Esophagus squamous epithelium (tissue), 4 donors: ENCODE results near the gene CAVIN1.

Experiments used
- CTCF ChIP-seq, 6 experiments: fragments of 450-650 bp in 4 of 6; fragments of 200-600 bp in 2 of 6; sonication (generic) in 2 of 6; IDR thresholded peaks; one replicate each; pipeline ENCODE4 v1.5.1; 2016 to 2019; ENCODE audit warnings: antibody characterized with exemption in 6 of 6, mild to moderate bottlenecking in 4 of 6, moderate library complexity in 4 of 6
- POLR2A ChIP-seq, 4 donors: fragments of 450-650 bp; IDR thresholded peaks; one replicate each; pipeline ENCODE4 v1.6.1; 2017; ENCODE audit warnings: antibody characterized with exemption in 4 of 4, mild to moderate bottlenecking in 4 of 4, moderate library complexity in 3 of 4

GRCh38 chr17:42404326-42405055, 18.6 kb downstream of the CAVIN1 start:
- no peak for TF ChIP-seq CTCF (IDR thresholded peaks at IDR 0.05)
- no peak for TF ChIP-seq POLR2A (IDR thresholded peaks at IDR 0.05)
